Endodermal cell (in vitro differentiated cells): ENCODE results near the gene LRGUK. TPM values are rescaled to one million over a fixed set of nuclear protein-coding genes. Genes with fewer than 3 reads are reported as not detected.

Experiments used
- DNase-seq: peaks from one replicate; pipeline ENCODE4 v3.0.0-alpha.2; 2017
- H3K27ac ChIP-seq: 2 replicates; pipeline ENCODE4 v1.5.1; 2013; ENCODE audit warnings: mild to moderate bottlenecking, low read depth, low read length, moderate library complexity
- H3K27me3 ChIP-seq: 2 replicates; pipeline ENCODE4 v1.6.1; 2013; ENCODE audit warnings: mild to moderate bottlenecking, low read length, moderate library complexity; ENCODE audit not compliant: insufficient read depth, control insufficient read depth, poor library complexity, severe bottlenecking
- H3K36me3 ChIP-seq: 2 replicates; pipeline ENCODE4 v1.7.0; 2013; ENCODE audit warnings: mild to moderate bottlenecking, low read length, moderate library complexity; ENCODE audit not compliant: control insufficient read depth, insufficient read depth
- H3K4me1 ChIP-seq: one replicate; pipeline ENCODE4 v1.7.0; 2013; ENCODE audit warnings: low read length; ENCODE audit not compliant: control insufficient read depth, insufficient read depth
- H3K4me3 ChIP-seq: 2 replicates; pipeline ENCODE4 v1.5.1; 2013; ENCODE audit warnings: mild to moderate bottlenecking, low read length, moderate library complexity
- H3K9ac ChIP-seq: 2 replicates; pipeline ENCODE4 v1.6.1; 2013; ENCODE audit warnings: mild to moderate bottlenecking, low read length, moderate library complexity; ENCODE audit not compliant: poor library complexity, severe bottlenecking; ENCODE audit errors: extremely low read depth
- H3K9me3 ChIP-seq: 2 replicates; pipeline ENCODE4 v1.6.1; 2013; ENCODE audit warnings: mild to moderate bottlenecking, low read length, moderate library complexity; ENCODE audit not compliant: control insufficient read depth
- H3K27ac Mint-ChIP-seq: 2 replicates; pipeline ENCODE4 v1.8.0; 2020; ENCODE audit warnings: mixed read lengths
- H3K27me3 Mint-ChIP-seq: 2 replicates; pipeline ENCODE4 v1.8.0; 2021; ENCODE audit warnings: mild to moderate bottlenecking, mixed read lengths; ENCODE audit not compliant: insufficient read depth
- H3K36me3 Mint-ChIP-seq: 2 replicates; pipeline ENCODE4 v1.8.0; 2020; ENCODE audit warnings: low read depth, mixed read lengths
- H3K4me1 Mint-ChIP-seq: 2 replicates; pipeline ENCODE4 v1.8.0; 2020; ENCODE audit warnings: mixed read lengths
- H3K4me3 Mint-ChIP-seq: 2 replicates; pipeline ENCODE4 v1.8.0; 2020; ENCODE audit warnings: mild to moderate bottlenecking, moderate library complexity, mixed read lengths
- H3K9me3 Mint-ChIP-seq: 2 replicates; pipeline ENCODE4 v1.8.0; 2020; ENCODE audit warnings: mild to moderate bottlenecking, mixed read lengths
- CTCF ChIP-seq: fragments of 200-600 bp; sonication (generic); conservative IDR thresholded peaks from 2 replicates; pipeline ENCODE4 v1.5.0; 2021; ENCODE audit warnings: antibody characterized with exemption, mild to moderate bottlenecking
- WGBS, 2 experiments: methylation state at CpG; one replicate each; pipeline versions ENCODE4 v1.1.5 to v1.1.7; 2013; ENCODE audit warnings: missing lambda C conversion rate in 2 of 2, mixed read lengths in 1 of 2; ENCODE audit not compliant: insufficient coverage in 1 of 2, insufficient read length in 1 of 2; 5-methylcytosine and 5-hydroxymethylcytosine counted together
- total RNA-seq, 2 donors: library from RNA; stranded (reverse); fragmentation: NEBNext Ultra II Directional in 1 of 2; extraction: Animal tissue kit (Norgen Biotek cat#: 25700) in 1 of 2; gene quantifications; 2 replicates in 1 of 2; 3 replicates in 1 of 2; pipeline ENCODE4 v1.2.1, GENCODE V29; 2021

Gene LRGUK
- total RNA-seq, 2 donors from 2014 or later, result 0.89 to 1.3 TPM

- Histone ChIP-seq H3K4me3 (no peak overlapping the region), H3K27me3 (no peaks in the 10 kb centered on the region), H3K36me3 (no peaks in the 10 kb centered on the region), H3K27ac (no peak overlapping the region), H3K4me1 (peaks cover 14% of the 10 kb centered on the region), H3K9ac (no peak overlapping the region), H3K9me3 (no peaks in the 10 kb centered on the region)
- Mint-ChIP-seq H3K9me3 (no peaks in the 10 kb centered on the region), H3K27me3 (no peaks in the 10 kb centered on the region), H3K4me1 (peaks cover 18% of the 10 kb centered on the region), H3K36me3 (peaks cover 3% of the 10 kb centered on the region), H3K4me3 (no peak overlapping the region), H3K27ac (no peak overlapping the region)
- no peak for TF ChIP-seq CTCF
- DNase-seq, result no peak
- WGBS, 2 experiments, result 78 to 92% methylated on average over 2 to 3 of the region's 3 CpGs
Measured at GRCh38 chr7:134153493-134154136, 26.5 kb downstream of the LRGUK start.

GRCh38 chr7:134154581-134155130 lies 27.5 kb downstream of the LRGUK start:
- Histone ChIP-seq H3K9me3 (no peaks in the 10 kb centered on the region), H3K27me3 (no peaks in the 10 kb centered on the region), H3K4me1 (peaks cover 14% of the 10 kb centered on the region), H3K27ac (no peak overlapping the region), H3K36me3 (no peaks in the 10 kb centered on the region), H3K4me3 (no peak overlapping the region), H3K9ac (no peak overlapping the region)
- H3K36me3 Mint-ChIP-seq, result peaks cover 2% of the 10 kb centered on the region
- DNase-seq, result no peak
- no peaks in the 10 kb centered on the region for H3K9me3 Mint-ChIP-seq
- no peak overlapping the region for H3K4me3 Mint-ChIP-seq
- TF ChIP-seq CTCF, result no peak
- H3K27ac Mint-ChIP-seq, result no peak overlapping the region
- WGBS, 2 experiments, result 84 to 100% methylated on average over 2 of the region's 2 CpGs
- no peaks in the 10 kb centered on the region for H3K27me3 Mint-ChIP-seq
- H3K4me1 Mint-ChIP-seq, result peaks cover 18% of the 10 kb centered on the region

- Histone ChIP-seq H3K27ac (no peak overlapping the region), H3K9me3 (no peaks in the 10 kb centered on the region), H3K4me1 (peaks cover 14% of the 10 kb centered on the region), H3K27me3 (no peaks in the 10 kb centered on the region), H3K4me3 (no peak overlapping the region), H3K9ac (no peak overlapping the region), H3K36me3 (no peaks in the 10 kb centered on the region)
- Mint-ChIP-seq H3K9me3 (no peaks in the 10 kb centered on the region), H3K36me3 (no peaks in the 10 kb centered on the region), H3K27ac (no peak overlapping the region), H3K4me3 (no peak overlapping the region), H3K27me3 (no peaks in the 10 kb centered on the region), H3K4me1 (peaks cover 18% of the 10 kb centered on the region)
- TF ChIP-seq CTCF, result no peak
- 98 to 100% methylated on average over 1 to 2 of the region's 2 CpGs for WGBS, 2 experiments
- DNase-seq, result no peak
Measured at GRCh38 chr7:134155206-134155605, 28.1 kb downstream of the LRGUK start.
